Gastroesophageal sphincter (tissue), 3 donors: ENCODE results near the gene CEBPB.

Experiments used
- EP300 ChIP-seq: sonication (generic); formaldehyde crosslinking; IDR thresholded peaks from one replicate; pipeline ENCODE4 v1.6.1; 2017; ENCODE audit warnings: antibody characterized with exemption, mild to moderate bottlenecking
- TF ChIP-seq, protein P1 (sequence below), 4 experiments: fragments of 200-600 bp in 2 of 4; fragments of 450-650 bp in 2 of 4; sonication (generic) in 1 of 4; IDR thresholded peaks; one replicate each; pipeline ENCODE4 v1.5.1; 2017 to 2019; ENCODE audit warnings: antibody characterized with exemption in 4 of 4, mild to moderate bottlenecking in 2 of 4, moderate library complexity in 2 of 4

DNA sequence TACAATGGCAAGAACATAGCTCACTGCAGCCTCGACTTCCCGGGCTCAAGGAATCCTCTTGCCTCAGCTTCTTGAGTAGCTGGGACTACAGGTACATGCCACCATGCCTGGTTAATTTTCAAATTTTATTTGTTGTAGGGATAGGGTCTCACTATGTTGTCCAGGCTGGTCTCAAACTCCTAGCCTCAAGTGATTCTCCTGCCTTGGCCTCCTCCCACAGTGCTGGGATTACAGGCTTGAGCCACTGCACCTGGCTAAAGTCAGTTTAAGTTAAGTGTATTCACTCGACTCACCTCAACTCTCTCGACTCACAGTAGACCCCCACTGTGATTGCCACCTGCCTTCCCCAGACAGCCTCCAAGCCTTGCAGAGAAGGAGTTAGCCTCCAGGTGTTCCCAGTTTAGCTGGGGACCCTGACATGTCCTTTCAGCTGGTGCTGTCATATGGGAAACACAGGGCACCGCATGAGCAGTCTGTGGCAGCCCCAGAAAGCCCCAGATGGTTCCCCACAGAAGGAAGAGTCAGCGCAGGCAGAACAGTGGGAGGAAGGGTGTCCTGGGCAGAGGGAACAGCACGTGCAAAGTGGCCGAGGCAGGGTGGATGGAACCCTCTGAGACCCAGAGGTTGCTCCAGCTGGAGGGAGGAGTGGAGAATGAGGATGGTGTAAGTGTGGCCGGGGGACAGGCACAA lies 40.4 kb downstream of the CEBPB start:
- TF ChIP-seq, protein P1, sequence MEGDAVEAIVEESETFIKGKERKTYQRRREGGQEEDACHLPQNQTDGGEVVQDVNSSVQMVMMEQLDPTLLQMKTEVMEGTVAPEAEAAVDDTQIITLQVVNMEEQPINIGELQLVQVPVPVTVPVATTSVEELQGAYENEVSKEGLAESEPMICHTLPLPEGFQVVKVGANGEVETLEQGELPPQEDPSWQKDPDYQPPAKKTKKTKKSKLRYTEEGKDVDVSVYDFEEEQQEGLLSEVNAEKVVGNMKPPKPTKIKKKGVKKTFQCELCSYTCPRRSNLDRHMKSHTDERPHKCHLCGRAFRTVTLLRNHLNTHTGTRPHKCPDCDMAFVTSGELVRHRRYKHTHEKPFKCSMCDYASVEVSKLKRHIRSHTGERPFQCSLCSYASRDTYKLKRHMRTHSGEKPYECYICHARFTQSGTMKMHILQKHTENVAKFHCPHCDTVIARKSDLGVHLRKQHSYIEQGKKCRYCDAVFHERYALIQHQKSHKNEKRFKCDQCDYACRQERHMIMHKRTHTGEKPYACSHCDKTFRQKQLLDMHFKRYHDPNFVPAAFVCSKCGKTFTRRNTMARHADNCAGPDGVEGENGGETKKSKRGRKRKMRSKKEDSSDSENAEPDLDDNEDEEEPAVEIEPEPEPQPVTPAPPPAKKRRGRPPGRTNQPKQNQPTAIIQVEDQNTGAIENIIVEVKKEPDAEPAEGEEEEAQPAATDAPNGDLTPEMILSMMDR (IDR thresholded peaks at IDR 0.05): no peak
- no peak for TF ChIP-seq EP300
